Activated CD4-positive, alpha-beta T cell treated with anti-CD3 and anti-CD28 coated beads, Interleukin-2, amount 10 ng/mL, durations not matched to agents 7 days and 5 days (primary cell): ENCODE results near the gene MKNK1. TPM values are rescaled to one million over a fixed set of nuclear protein-coding genes. Genes with fewer than 3 reads are reported as not detected.
A peak's percentile ranks its signal among the peaks of the same experiment; 100 is the strongest.

ENCODE experiments used
- CTCF ChIA-PET: fragments of 350-600 bp; sonication (Branson Sonifier 250); formaldehyde crosslinking; loops from one replicate; lab custom pipeline; 2021; ENCODE audit warnings: antibody characterized with exemption; lab: Charles Lee
- POLR2A ChIA-PET: fragments of 350-600 bp; sonication (Branson Sonifier 250); formaldehyde crosslinking; loops from one replicate; lab custom pipeline; 2021; ENCODE audit warnings: antibody characterized with exemption; lab: Charles Lee
- DNase-seq: peaks from one replicate; pipeline ENCODE4 v3.0.0-alpha.2; 2020
- H3K27ac Mint-ChIP-seq: one replicate; pipeline ENCODE4 v1.8.0; 2021; ENCODE audit warnings: mild to moderate bottlenecking, moderate library complexity, mixed read lengths
- H3K27me3 Mint-ChIP-seq: one replicate; pipeline ENCODE4 v1.8.0; 2021; ENCODE audit warnings: mixed read lengths
- H3K36me3 Mint-ChIP-seq: one replicate; pipeline ENCODE4 v1.8.0; 2021; ENCODE audit warnings: low read depth, mixed read lengths
- H3K4me1 Mint-ChIP-seq: one replicate; pipeline ENCODE4 v1.8.0; 2021; ENCODE audit warnings: mixed read lengths
- H3K4me3 Mint-ChIP-seq: one replicate; pipeline ENCODE4 v1.8.0; 2021; ENCODE audit warnings: mild to moderate bottlenecking, moderate library complexity, mixed read lengths
- H3K9me3 Mint-ChIP-seq: one replicate; pipeline ENCODE4 v1.8.0; 2021; ENCODE audit warnings: mixed read lengths
- total RNA-seq, 2 experiments: library from RNA; stranded (reverse); gene quantifications; one replicate each; pipeline ENCODE4 v1.2.3, GENCODE V29; 2021

MKNK1 gene
- total RNA-seq, 2 experiments from 2014 or later, result 58.2 to 63.3 TPM

DNA sequence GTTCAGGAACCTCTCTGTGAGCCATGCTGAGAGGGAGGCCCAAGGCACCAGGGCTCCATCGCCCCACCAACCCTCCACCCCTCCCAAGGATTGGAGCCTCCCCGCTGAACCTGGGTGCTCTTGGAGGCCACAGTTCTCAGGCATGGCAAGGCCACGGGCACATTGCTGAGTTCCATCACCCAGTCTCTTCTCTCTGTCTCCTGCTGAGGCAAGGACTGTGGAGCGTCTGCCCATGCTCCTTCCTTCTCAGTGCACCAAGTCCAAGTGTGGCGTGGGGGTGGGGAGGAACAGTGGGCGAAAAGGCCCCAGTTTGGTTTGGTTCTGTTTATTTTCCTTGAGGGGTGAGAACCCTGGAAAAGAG is 49.9 kb downstream of the MKNK1 start:
- no peak for DNase-seq
- no peak overlapping the region for H3K4me3 Mint-ChIP-seq
- peaks cover 3% of the 10 kb centered on the region for H3K36me3 Mint-ChIP-seq
- no peaks in the 10 kb centered on the region for H3K27me3 Mint-ChIP-seq
- H3K27ac Mint-ChIP-seq, result no peak overlapping the region
- no peaks in the 10 kb centered on the region for H3K9me3 Mint-ChIP-seq
- ChIA-PET CTCF (no interaction called here), POLR2A (no interaction called here)
- peaks cover 16% of the 10 kb centered on the region for H3K4me1 Mint-ChIP-seq

DNA sequence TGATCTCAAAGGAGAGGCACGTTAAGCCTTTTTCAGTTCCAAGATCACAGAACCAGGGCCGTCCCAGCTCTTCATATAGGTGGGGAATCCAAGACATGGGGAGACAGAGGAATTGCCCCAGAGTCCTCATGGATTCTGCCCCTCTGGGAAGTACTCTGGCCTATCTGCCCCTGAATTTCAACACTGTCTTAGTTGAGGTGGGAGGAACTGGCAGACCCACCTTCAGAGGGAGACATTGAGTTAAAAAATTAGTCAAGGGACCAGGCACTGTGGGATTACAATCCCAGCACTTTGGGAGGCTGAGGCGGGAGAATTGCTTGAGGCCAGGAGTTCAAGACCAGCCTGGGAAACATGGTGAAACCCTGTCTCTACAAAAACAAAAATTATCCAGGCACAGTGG is 50.6 kb downstream of the MKNK1 start:
- peaks cover 17% of the 10 kb centered on the region for H3K4me1 Mint-ChIP-seq
- CTCF ChIA-PET, result interaction anchor here (0.6 kb wide), 1 partner anchor 1759 kb away, joined by 4 read pairs; no protein-coding TSS in a partner anchor
- no peak for DNase-seq
- no peaks in the 10 kb centered on the region for H3K9me3 Mint-ChIP-seq
- POLR2A ChIA-PET, result no interaction called here
- no peaks in the 10 kb centered on the region for H3K27me3 Mint-ChIP-seq
- no peak overlapping the region for H3K4me3 Mint-ChIP-seq
- peaks cover 3% of the 10 kb centered on the region for H3K36me3 Mint-ChIP-seq
- H3K27ac Mint-ChIP-seq, result no peak overlapping the region

DNA sequence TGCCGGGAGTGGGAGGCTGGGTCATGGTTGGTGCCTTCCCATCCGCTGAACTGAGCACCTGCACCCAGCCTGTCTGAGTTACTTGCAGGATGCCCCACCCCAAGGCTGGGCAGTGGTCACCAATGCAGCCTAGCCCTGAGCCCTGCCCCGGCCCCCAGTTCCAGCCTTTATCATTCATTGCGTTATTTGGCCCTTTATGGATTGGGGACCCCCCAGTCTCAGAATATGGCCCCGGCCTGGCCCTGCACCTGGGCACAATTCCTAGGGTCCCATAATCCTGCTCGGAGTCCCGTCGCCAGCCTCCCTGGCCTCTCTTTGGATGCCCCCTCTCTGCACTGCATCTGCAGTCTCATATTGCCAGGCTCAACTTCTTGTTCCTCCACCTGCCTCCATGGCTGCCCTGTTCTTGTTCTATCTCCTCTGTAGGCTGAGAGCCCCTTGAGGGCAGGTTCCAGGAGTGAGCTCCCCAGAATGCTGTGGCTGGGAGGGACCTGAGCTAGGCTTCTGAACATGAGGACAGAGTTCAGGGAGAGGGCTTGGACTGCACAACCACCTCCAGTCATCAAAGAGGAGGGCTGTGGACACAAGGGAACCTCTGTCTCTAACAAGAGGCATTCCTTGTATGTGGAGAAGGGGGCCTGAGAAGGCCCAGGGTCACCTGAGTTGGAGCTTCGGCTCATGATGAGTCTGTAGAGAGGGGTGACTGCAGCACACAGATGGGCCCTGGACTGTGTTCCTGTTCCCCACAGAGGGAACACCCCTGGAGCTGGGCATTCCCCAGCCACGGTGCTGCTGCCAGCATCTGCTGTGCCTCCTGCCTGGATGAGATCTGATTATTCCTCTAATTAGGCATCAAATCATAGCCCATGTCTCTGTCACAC is 51.5 kb downstream of the MKNK1 start:
- H3K9me3 Mint-ChIP-seq, result no peaks in the 10 kb centered on the region
- peaks cover under 1% of the 10 kb centered on the region for H3K36me3 Mint-ChIP-seq
- ChIA-PET POLR2A (no interaction called here), CTCF (interaction anchor here (0.6 kb wide), 1 partner anchor 1758 kb away, joined by 4 read pairs; no protein-coding TSS in a partner anchor)
- H3K4me3 Mint-ChIP-seq, result no peak overlapping the region
- H3K27me3 Mint-ChIP-seq, result no peaks in the 10 kb centered on the region
- H3K27ac Mint-ChIP-seq, result no peak overlapping the region
- peaks cover 20% of the 10 kb centered on the region for H3K4me1 Mint-ChIP-seq
- no peak for DNase-seq

DNA sequence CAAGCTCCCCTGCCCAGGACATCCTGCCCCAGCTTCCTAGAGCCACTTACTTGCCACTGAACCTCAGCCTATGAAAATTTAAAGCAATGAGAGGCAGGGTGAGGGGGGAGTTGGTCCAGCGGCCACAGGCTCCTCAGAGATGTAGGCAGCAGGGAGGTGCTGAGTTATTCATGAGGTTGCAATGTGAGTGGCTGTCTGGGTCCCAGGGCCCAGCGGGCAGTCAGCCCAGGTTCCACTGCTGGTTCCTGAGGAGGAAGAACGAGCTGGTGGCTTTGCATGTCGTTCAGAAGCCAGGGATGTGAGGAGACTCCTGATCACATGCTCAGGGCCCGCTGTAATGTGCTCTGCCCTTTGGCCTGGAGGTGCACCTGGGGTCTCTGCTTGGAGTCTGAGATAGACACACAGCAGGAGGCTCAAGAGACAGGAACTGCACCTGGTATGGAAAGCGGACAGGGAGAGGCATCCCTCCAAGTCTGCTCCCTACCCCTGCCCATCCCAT is 52.4 kb downstream of the MKNK1 start, which contains the start of gene KNCN:
TSS of gene KNCN (minus strand) at position 51 of the 499 bp plus-strand sequence. CDS start 432 bp downstream, outside the sequence.
- Mint-ChIP-seq H3K27me3 (peaks cover 4% of the 10 kb centered on the region), H3K9me3 (no peaks in the 10 kb centered on the region), H3K4me1 (peaks cover 14% of the 10 kb centered on the region), H3K27ac (no peak within 1 kb of the TSS), H3K4me3 (no peak within 1 kb of the TSS), H3K36me3 (no peaks in the 10 kb centered on the region)
- ChIA-PET POLR2A (no interaction called here), CTCF (interaction anchor here (0.9 to 1.3 kb wide), 2 partner anchors 17 to 24 kb away, joined by 3 to 5 read pairs; a partner anchor contains a TSS)
- no peak for DNase-seq

DNA sequence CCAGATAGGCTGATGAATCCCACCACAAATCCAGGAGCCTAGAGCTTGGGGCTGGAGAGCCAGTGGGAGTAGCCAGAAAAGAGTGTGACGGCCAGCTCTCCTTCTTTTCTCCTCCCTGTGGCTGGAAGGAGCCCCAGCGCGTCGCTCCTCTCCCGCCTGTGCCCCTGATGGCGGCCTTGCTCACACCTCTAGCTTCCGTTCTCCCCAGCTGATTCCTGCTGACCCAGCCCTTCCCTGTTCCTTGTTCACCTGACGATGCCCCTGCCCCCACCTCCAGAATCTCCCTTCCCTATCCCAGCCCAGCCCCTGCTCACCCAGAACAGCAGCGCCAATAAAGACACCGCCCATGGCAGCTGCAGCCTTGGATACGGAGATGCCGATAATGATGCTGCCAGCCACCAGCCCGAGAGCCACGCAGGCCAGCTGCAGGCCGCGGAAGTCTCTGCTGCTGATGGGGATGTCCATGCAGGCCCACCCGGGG is 53.3 kb downstream of the MKNK1 start:
- POLR2A ChIA-PET, result no interaction called here
- no peaks in the 10 kb centered on the region for H3K36me3 Mint-ChIP-seq
- H3K9me3 Mint-ChIP-seq, result no peaks in the 10 kb centered on the region
- peaks cover 15% of the 10 kb centered on the region for H3K4me1 Mint-ChIP-seq
- H3K27ac Mint-ChIP-seq, result no peak overlapping the region
- H3K4me3 Mint-ChIP-seq, result no peak overlapping the region
- peaks cover 10% of the 10 kb centered on the region for H3K27me3 Mint-ChIP-seq
- DNase-seq, result no peak
- CTCF ChIA-PET, result interaction anchor here (0.7 to 1.3 kb wide), 3 partner anchors 11 to 24 kb away, joined by 3 to 5 read pairs (median 3); a partner anchor contains a TSS

DNA sequence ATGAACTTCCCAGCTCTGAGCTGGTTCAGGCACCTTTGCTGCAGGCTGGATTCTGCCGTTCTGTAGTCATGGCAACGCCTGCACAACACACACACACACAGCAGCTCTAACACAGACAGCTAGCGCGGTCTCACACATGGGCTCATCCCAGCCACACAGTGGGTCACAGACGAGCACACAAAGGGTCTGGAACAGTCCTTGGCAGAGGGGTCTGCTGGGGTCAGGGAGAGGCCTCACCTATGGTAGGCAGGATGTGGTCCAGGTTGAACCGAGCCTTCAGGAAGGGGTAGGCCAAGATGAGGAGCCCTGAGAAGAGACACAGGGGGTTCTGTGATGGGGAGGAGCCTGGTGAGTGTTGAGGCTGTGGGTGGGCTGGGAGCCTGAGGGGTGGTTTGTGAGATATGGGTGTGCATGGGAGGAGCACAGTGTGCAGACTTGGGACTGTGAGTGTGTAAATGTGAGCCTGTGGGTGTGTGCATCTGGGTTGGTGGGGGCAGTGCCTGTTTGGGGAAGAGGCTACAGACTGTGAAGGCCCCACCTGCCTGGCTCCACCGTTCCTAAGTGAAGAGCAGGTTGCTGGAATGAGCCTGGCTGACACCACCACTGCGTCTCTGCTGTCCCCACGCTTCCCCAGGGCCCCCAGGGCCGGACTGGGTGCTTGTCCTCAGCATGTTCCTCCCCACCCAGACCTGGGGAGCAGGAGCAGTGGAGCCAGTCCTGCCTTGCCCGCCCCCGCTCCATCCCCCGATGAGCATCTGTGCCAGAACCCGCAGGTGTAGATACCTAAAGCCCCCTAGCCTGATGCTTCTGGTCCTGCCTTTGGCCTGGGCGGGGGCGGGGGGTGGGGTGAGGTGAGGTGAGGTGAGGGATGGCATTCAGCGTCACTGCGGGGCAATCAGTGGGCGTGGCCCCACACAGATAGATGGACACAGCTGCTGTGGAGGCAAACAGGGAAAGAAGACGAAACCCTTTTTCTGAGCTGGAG is 54.1 kb downstream of the MKNK1 start:
- ChIA-PET POLR2A (no interaction called here), CTCF (interaction anchor here (0.7 to 2.5 kb wide), 3 partner anchors 10 to 17 kb away, joined by 3 to 11 read pairs (median 9); a partner anchor contains a TSS)
- Mint-ChIP-seq H3K4me1 (peaks cover 15% of the 10 kb centered on the region), H3K27me3 (peaks cover 18% of the 10 kb centered on the region), H3K27ac (peak overlapping the region; percentile 61), H3K4me3 (no peak overlapping the region), H3K9me3 (no peaks in the 10 kb centered on the region), H3K36me3 (no peaks in the 10 kb centered on the region)
- DNase-seq, result peak; percentile 67

DNA sequence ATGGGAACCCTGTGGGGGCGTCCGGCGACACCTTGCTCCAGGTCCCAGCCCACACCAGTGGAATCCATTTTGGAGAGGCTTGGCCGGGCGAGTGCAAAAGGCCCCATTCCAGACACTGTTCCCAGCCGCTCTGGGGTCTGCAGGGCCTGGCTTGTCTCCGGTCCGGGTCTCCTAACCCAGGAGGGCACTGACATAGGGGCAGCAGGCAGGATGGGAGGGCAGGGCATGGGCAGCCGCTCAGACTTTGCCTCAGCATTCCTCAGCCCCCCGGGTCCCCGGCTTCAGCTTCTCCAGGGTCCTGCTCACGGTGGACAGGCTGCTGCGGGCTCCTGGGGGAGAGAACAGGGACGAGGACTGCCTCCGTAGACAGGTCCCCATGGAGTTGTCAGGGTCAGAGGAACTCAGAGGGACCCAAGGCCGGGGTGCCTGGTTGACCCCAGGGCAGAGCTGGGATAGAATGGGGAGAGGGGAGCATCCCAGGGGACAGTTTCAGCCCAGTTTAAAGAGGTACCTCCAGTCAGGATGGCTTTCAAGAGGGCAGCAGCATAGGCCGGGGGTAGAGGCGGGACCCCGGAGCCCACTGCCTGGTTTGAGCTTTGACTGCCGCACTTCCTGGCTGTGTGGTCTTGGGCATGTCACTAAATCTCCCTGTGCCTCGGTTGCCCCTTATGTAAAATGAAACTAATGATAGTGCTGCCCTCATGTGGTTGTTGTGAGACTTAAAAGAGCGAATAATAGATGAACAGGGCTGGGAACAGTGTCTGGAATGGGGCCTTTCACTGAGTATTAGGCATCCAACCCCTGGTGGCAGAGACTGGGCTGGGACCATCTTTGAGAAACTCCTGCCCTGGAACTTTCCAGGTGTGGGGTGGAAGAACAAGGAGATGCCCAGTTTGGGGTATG is 56.3 kb downstream of the MKNK1 start:
- peaks cover 35% of the 10 kb centered on the region for H3K27me3 Mint-ChIP-seq
- H3K27ac Mint-ChIP-seq, result no peak overlapping the region
- ChIA-PET CTCF (interaction anchor here (0.9 to 2.5 kb wide), 6 partner anchors 8 to 101 kb away, joined by 3 to 22 read pairs (median 6); a partner anchor contains a TSS), POLR2A (no interaction called here)
- no peak for DNase-seq
- H3K36me3 Mint-ChIP-seq, result no peaks in the 10 kb centered on the region
- peaks cover 16% of the 10 kb centered on the region for H3K4me1 Mint-ChIP-seq
- H3K4me3 Mint-ChIP-seq, result no peak overlapping the region
- no peaks in the 10 kb centered on the region for H3K9me3 Mint-ChIP-seq

DNA sequence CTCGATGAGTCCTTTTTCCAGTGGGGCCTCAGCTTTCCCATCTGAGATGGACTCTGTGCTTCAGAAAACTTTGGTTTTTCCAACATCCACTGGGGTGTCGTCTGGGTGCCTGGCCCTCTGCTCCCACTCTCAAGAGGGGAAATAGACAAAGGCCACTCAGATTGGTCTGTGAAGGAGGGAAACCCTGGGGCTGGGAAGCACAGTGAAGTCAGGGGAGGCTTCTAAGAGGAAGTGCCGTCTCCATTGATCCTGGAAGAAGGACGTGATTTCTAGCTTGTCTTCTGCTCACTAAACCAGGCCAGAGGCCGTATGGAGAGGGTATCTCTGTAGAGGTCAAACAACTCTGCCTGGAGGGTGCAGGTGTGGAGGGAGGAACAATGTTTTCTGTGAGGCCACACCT is 57.9 kb downstream of the MKNK1 start:
- Mint-ChIP-seq H3K9me3 (no peaks in the 10 kb centered on the region), H3K27me3 (peaks cover 46% of the 10 kb centered on the region), H3K4me1 (peaks cover 16% of the 10 kb centered on the region), H3K36me3 (no peaks in the 10 kb centered on the region), H3K27ac (no peak overlapping the region), H3K4me3 (no peak overlapping the region)
- no peak for DNase-seq
- POLR2A ChIA-PET, result no interaction called here
- CTCF ChIA-PET, result interaction anchor here (2.0 kb wide), 1 partner anchor 12 kb away, joined by 22 read pairs; a partner anchor contains a TSS

DNA sequence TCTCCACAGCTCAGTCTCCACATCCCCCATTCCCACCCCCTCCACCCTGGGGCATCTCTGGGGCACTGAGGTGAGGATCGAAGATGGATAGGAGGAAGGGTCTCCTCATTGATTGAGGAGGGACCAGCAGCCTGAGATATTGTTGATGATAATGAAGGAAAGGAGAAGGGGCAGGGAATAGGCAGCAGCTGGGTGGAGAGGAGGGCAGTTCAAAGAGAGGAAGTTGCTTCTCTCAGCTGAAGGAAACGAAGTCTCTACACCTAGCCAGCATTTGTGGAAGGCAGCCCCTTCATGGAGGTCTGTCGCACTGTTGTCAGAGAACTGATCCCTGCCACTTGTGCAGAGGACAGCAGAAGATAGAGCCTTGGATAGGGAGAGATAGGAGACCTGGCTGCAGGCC is 58.3 kb downstream of the MKNK1 start:
- peaks cover 46% of the 10 kb centered on the region for H3K27me3 Mint-ChIP-seq
- H3K27ac Mint-ChIP-seq, result no peak overlapping the region
- H3K4me1 Mint-ChIP-seq, result peaks cover 16% of the 10 kb centered on the region
- ChIA-PET CTCF (interaction anchor here (2.0 kb wide), 1 partner anchor 11 kb away, joined by 22 read pairs; a partner anchor contains a TSS), POLR2A (no interaction called here)
- H3K9me3 Mint-ChIP-seq, result no peaks in the 10 kb centered on the region
- DNase-seq, result no peak
- no peak overlapping the region for H3K4me3 Mint-ChIP-seq
- H3K36me3 Mint-ChIP-seq, result no peaks in the 10 kb centered on the region

DNA sequence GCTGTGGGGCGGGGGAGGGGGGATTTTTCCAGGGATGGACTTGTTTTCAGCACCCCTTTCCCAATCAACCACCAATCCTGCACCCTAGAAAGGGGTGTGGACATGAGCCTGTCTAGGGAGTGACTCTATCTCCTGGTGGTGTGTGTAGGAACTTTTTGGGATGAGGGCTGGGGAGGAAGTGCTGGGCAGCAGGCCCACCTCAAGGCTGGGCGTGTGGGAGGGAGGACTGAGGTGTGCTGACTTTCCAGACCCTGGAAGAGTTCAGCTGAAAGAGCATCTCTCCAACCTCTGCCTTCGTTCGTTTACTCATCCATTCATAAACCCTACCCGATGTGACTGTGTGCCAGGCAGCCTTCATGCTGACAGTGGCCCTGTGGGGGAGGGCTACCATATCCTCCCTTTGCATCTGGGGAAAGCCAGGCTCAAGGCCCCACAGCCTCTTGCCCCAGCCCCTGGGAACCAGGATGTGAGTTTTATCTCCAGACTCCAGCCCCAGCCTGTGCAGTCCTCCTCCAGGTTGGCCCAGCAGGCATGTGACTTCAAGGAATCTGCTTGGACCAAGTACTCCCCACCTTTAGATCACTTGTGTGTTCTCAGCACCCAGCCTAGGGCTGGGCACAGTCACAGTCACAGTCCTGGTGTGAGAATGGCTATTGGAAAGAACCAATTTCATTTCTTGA is 59.4 kb downstream of the MKNK1 start:
- peaks cover 51% of the 10 kb centered on the region for H3K27me3 Mint-ChIP-seq
- no peak overlapping the region for H3K4me3 Mint-ChIP-seq
- CTCF ChIA-PET, result no interaction called here

More for the DNA sequence above, 59.4 kb downstream of the MKNK1 start:
- POLR2A ChIA-PET, result no interaction called here
- H3K27ac Mint-ChIP-seq, result no peak overlapping the region
- no peak for DNase-seq
- H3K4me1 Mint-ChIP-seq, result peaks cover 12% of the 10 kb centered on the region
- H3K9me3 Mint-ChIP-seq, result no peaks in the 10 kb centered on the region
- H3K36me3 Mint-ChIP-seq, result no peaks in the 10 kb centered on the region
